Measurements from ENCODE around the gene PLA2G4F.

Gene PLA2G4F

GRCh38 chr15:42163291-42163690, 6.9 kb upstream of the PLA2G4F start:
- DNase-seq = no peak

- no peak for DNase-seq
These were observed 3.7 kb upstream of the PLA2G4F start for GRCh38 chr15:42160136-42160535.

DNA sequence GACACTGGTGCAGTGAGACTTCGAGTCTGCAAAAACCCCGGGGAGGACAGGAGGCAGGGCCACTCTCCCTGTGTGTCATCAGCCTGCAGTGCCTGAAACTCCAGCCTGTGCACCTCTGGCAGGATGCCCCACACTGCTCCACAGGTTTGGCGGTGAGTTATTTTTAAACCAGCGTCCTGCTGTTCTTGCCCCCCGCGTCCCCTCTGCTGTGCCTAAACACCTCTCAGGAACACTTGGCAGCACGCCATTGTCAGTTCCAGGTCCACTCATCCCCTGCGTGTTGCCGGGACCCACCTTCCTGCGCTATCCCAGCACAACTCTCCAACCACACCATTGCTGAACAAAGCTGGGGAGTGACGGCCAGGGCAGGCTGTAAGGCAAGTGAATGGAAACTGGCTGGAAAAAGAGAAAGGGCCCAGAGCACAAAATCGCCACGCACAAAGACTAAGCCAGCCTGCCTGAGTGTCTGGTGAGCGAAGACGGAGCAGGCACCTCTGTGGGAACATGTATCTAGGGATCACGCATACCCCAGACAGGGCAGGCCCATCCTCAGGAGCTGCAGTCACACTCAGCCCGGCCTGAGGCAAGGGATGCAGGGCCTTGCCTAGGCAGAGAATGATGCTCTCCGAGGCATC, 3.1 kb upstream of the PLA2G4F start:
- DNase-seq = no peak

DNA sequence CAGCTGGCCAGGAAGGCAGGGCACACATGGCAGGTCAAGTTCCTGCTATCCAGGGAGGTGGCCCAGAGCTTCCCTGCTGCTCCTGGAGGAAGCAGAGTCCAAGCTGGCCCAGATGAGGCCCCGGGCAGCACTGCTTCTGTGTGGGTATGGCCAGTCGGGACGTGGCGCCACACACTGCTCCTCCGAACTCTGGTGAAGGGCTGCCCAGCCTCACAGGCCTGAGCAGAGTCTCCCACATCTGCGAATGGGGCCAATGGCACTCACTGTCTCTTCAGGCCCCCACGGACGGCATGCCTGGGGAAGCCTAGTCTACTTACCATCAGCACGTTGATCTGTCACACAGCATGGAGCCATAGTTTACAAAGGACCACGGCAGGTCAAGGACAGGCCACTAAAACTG, 2.5 kb upstream of the PLA2G4F start:
- no peak for DNase-seq

GRCh38 chr15:42157981-42158765, 1.7 kb upstream of the PLA2G4F start:
- no peak for DNase-seq

DNA sequence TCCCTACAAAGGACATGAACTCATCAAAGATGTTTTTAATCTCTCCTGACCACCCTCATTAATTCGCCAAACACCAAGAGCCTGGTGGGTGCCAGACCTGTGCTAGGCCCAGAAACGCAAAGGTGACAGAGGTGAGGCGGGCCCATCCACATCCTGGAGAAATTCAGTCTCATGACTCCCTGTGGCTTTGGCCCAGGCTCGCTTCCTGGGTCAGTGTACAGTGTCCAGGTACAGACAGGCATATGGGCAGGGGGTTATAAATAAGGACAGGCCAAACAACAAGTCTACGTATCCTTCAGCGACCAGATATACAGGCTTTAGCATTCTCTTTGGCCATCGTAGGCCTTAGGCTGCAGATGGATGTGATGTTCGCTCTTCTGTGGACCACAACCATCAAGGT, 945 bp upstream of the PLA2G4F start:
- DNase-seq = no peak

GRCh38 chr15:42155546-42156242, 742 bp downstream of the PLA2G4F start:
- DNase-seq = no peak

DNA sequence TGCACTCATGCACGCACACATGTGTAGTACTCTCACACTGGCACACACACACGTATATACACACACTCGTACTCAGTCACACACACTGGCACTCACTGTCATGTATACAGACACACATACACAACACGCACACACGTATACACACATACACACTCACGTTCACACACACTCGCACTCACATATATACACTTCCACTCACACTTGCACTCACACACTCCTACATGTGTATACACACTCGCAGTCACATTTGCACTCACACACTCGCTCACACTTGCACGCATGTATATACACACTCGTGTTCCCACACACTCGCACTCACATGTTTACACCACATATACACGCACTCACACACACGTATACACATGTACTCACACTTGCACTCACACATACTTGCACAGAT, 1.5 kb downstream of the PLA2G4F start:
- DNase-seq = no peak

GRCh38 chr15:42154212-42154941, 2.1 kb downstream of the PLA2G4F start:
- no peak for DNase-seq

DNA sequence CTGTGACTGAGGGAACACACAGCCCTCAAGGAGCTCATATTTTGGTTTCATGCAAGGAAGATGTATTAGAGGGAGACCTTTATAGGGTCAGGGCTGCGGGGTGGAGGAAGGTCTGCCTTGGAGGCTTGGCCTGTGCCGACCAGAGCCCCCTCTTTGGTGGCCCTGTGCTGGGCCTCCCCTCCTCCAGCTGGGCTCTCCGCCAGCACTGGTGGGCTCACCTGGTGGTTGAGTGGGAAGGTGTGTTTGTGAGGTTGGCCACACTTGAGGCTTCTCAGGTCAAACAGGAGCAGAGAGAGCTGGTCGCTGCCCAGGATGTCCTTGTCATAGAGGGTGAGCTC, 2.6 kb downstream of the PLA2G4F start:
- no peak for DNase-seq

DNA sequence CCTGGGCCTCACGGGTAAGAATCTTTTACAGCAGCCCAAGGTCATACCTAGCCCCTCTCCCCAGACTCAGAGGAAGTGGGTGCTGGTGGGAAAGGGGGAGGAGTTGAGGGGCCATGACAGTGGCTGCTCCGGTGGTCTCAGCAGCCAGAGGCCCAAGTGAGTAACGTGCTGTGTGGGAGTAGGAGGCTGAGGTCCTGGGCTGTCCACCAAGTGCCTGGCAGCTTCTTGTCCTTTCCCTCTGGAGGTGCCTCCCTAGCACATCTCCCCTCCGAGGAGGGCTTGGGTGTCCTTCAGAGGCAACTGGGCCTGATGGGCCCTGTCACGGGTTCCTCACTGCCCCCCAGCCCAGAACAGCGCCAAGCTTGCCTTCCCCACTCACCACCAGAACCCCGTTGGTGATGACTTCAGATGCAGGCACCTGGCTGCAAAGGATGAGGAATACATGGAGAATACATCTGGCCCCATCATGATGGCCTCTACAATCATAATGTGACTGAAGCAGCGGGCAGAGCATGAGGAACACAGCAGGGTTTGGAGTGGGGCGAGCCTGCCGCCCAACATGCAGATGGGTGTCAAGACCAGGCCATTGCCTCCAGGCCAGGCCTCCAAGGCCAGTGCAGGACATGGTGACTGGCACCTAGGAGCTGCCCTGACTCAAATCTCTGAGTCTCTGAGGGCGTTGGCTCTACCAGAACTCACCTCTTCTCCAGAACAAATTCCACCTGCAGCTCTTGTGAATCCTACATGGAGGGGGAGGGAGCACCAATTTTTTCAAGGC, 3.3 kb downstream of the PLA2G4F start:
- DNase-seq = no peak

DNA sequence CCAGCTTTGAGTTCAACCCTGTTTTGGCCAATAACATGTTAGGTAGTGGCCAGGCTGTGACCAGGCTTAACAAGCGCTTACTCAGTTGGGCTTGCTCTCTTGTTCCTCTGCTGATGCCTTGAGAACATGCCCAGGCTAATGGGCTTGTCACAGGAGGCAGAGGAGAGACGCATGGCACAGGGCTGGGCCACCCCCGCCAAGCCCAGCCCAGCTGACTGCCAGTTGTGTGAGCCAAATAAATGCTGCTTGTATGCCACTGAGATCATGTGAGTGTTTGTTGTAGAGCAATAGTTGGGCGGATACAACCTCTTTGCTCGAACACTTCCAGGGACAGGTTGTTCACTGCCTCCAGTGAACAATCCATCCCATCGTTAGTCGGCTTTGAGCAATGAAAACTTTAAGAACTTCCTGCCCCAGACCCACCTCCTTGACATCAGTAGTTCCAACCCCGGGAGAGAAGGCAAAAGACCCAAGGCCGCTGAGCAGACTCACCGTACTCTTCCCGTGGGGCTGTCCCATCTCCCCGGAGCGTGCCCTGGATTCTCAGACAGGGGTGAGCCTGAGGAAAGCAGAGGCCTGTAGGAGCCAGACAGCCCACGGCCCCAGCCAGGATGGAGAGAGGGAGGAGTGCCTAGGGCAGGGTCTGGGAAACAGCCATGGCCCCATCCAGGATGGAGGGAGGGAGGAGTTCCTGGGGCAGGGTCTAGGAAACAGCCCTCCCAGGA, 4.1 kb downstream of the PLA2G4F start:
- DNase-seq = no peak

- no peak for DNase-seq
These were observed 4.7 kb downstream of the PLA2G4F start for GRCh38 chr15:42151736-42152135.

DNA sequence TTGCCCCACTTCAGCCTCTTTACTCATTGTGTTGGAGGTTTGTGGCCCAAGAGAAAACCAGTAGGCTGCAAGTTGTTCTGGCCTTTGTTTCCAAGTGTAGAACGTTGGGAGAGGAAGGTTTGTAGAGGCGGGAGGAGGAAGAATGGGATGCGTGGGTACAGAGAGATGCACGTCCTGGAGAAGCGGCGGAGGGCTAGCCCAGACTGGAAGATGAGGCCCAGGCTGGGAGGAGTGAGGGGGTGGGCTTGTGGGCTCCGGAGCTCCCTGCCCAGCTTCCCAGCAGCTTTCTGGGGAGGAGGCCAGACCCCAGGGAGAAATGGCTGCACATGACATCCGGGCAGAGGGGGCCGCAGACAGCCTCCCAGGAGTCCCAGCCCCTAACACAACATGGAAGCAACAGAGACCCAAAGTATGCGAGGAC, 5.3 kb downstream of the PLA2G4F start:
- DNase-seq = no peak

DNA sequence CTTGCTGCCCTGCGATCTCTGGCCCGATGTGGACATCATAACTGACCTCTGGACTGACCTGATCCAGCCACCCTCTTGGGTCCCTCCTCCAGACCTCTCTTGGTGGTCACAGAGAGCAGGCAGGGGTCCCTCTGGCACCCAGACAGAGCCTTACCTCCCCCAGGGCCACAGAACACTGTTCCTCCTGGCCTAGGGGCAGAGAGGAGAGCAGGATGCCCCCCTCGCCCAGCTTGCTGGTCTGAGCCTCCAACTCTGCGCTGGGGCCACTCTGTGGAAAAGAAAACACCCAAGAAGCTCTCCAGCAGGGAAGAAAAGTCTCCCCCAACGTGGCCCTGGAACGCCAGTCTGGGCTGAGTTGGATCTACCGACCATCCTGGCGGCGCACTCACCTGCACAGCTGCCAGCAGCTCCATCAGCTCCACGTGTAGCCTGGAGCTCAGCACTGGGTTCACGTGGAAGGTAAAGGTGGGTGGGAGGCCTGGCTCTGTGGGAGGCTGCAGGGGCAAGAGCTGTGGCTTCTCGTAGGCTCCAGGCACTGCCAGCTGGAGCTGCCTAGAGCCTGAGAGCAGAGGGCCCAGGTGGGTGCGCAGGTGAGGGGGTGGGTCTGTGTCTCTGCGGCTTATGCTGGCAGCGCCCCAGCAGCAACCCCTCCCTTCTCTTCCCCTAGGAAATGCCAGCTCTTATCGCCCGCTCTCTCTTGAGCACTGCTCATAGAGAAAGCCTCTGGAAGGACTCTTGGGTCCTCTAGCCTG, 6.0 kb downstream of the PLA2G4F start:
- no peak for DNase-seq

DNA sequence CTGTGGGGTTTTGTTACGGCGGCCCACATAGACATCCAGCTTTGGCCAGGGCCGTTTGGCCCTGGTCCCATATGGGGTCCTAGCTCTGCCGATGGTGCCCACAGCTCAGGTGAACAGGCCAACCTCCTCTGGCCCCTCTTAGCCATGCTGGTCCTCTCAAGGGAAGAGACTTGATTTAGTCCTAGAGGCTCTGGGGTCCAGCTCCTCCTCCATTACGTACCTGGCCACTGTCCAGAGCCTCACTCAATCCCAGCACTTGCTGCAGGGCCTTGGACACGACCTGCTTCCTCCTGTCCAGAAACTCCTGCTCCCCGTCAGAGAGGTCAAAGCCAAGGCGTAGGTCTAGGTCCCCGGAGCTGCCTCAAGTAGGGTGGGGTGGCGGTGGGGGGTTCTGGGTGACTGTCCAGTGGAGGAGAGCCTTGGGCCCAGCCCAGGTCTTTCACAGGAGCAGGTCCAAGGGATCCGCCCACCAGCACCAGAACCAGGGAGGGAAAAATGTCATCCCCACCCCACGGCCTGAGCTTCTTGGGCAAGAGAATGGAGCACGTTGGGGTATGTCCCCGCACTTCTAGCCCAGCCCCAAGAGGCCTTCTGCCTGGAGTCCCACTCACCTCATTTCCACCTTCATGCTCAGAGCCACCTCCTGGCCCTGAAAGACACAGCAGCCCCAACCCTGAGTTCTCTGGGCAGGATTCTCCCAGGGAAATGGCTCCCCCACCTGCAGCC, 6.8 kb downstream of the PLA2G4F start:
- DNase-seq = no peak

- DNase-seq = no peak
These were observed 7.5 kb downstream of the PLA2G4F start for GRCh38 chr15:42148808-42149492.

GRCh38 chr15:42147431-42147735, 9.1 kb downstream of the PLA2G4F start:
- DNase-seq = no peak

GRCh38 chr15:42146551-42147430, 9.6 kb downstream of the PLA2G4F start:
- DNase-seq = no peak

Measured in activated CD4-positive, alpha-beta T cell treated with anti-CD3 and anti-CD28 coated beads, Interleukin-2, amount 50 U/mL, for 4 hours (primary cell).